IMR-90 (cell line): ENCODE measurements around the gene CHST3. TPM values are rescaled to one million over a fixed set of nuclear protein-coding genes. Genes with fewer than 3 reads are reported as not detected.
A peak's percentile ranks its signal among the peaks of the same experiment; 100 is the strongest.

Experiments
- ATAC-seq: fragments of 200-7000 bp; cut with Tn5 transposase; 2 replicates; pipeline ENCODE4 v1.9.1; 2020; ENCODE audit warnings: low read depth, mild to moderate bottlenecking, moderate library complexity
- BruUV-seq: library from RNA; stranded (reverse); fragments of 400-500 nt; replicated peaks from 2 replicates; lab custom pipeline; 2021; lab: Mats Ljungman, UMichigan
- CTCF ChIA-PET: fragments of 300-600 bp; formaldehyde crosslinking; extraction: SDS; loops from one replicate; lab custom pipeline; 2021; ENCODE audit warnings: antibody characterized with exemption; lab: Yijun Ruan, JAX
- POLR2A ChIA-PET: fragments of 300-600 bp; sonication (Branson Sonifier 250); formaldehyde crosslinking; loops from one replicate; lab custom pipeline; 2022; ENCODE audit warnings: antibody characterized with exemption; ENCODE audit not compliant: unreplicated experiment; lab: Charles Lee
- DNase-seq: peaks from one replicate; pipeline ENCODE4 v3.0.0; 2013
- H2AFZ ChIP-seq: replicated peaks from 2 replicates; pipeline ENCODE3; 2013; ENCODE audit warnings: low read length, mild to moderate bottlenecking; ENCODE audit not compliant: poor library complexity
- H2AK5ac ChIP-seq: 2 replicates; pipeline ENCODE4 v1.6.1; 2013; ENCODE audit warnings: low read depth, low read length, inconsistent platforms
- H2AK9ac ChIP-seq: replicated peaks from 2 replicates; pipeline ENCODE3; 2013; ENCODE audit warnings: mild to moderate bottlenecking, low read depth, low read length, moderate library complexity; ENCODE audit not compliant: poor library complexity
- H2BK120ac ChIP-seq: 2 replicates; pipeline ENCODE4 v1.6.1; 2013; ENCODE audit warnings: low read depth, low read length, inconsistent platforms
- H2BK15ac ChIP-seq: 3 replicates; pipeline ENCODE4 v1.6.1; 2013; ENCODE audit warnings: low read depth, low read length, inconsistent platforms
- H2BK20ac ChIP-seq: 2 replicates; pipeline ENCODE4 v1.6.1; 2013; ENCODE audit warnings: low read depth, mild to moderate bottlenecking, inconsistent platforms, low read length, moderate library complexity
- H2BK5ac ChIP-seq: 2 replicates; pipeline ENCODE4 v1.6.1; 2013; ENCODE audit warnings: mild to moderate bottlenecking, low read depth, low read length, inconsistent platforms; ENCODE audit not compliant: poor library complexity, severe bottlenecking
- H3K14ac ChIP-seq: replicated peaks from 2 replicates; pipeline ENCODE4 v1.6.1; 2013; ENCODE audit warnings: low read depth, low read length, inconsistent platforms
- H3K18ac ChIP-seq: 2 replicates; pipeline ENCODE4 v1.6.1; 2013; ENCODE audit warnings: low read depth, low read length, control low read depth
- H3K23ac ChIP-seq: 2 replicates; pipeline ENCODE4 v1.6.1; 2013; ENCODE audit warnings: low read depth, low read length, inconsistent platforms
- H3K27ac ChIP-seq: 2 replicates; pipeline ENCODE4 v1.5.1; 2013; ENCODE audit warnings: mild to moderate bottlenecking, control low read depth, low read length; ENCODE audit not compliant: insufficient read depth
- H3K27me3 ChIP-seq: 2 replicates; pipeline ENCODE4 v1.6.1; 2013; ENCODE audit warnings: low read length; ENCODE audit not compliant: control insufficient read depth, insufficient read depth
- H3K36me3 ChIP-seq: 2 replicates; pipeline ENCODE4 v1.6.1; 2013; ENCODE audit warnings: low read length, mixed read lengths; ENCODE audit not compliant: control insufficient read depth, insufficient read depth
- H3K4ac ChIP-seq: 2 replicates; pipeline ENCODE4 v1.6.1; 2013; ENCODE audit warnings: low read depth, low read length, inconsistent platforms
- H3K4me1 ChIP-seq: 2 replicates; pipeline ENCODE4 v1.6.1; 2013; ENCODE audit warnings: low read length, mixed read lengths; ENCODE audit not compliant: control insufficient read depth, insufficient read depth
- H3K4me2 ChIP-seq: 2 replicates; pipeline ENCODE4 v1.6.1; 2013; ENCODE audit warnings: low read depth, mild to moderate bottlenecking, control low read depth, low read length, moderate library complexity
- H3K4me3 ChIP-seq: 2 replicates; pipeline ENCODE4 v1.5.1; 2013; ENCODE audit warnings: low read depth, mild to moderate bottlenecking, control low read depth, low read length, moderate library complexity; ENCODE audit not compliant: insufficient read depth
- H3K56ac ChIP-seq: 2 replicates; pipeline ENCODE4 v1.6.1; 2013; ENCODE audit warnings: low read length, inconsistent platforms; ENCODE audit not compliant: insufficient read depth; ENCODE audit errors: extremely low read depth
- H3K79me1 ChIP-seq, 2 experiments: 2 replicates each; pipeline ENCODE4 v1.6.1; 2013; ENCODE audit warnings: low read length in 2 of 2, inconsistent platforms in 1 of 2, low read depth in 1 of 2
- H3K9ac ChIP-seq: 2 replicates; pipeline ENCODE4 v1.6.1; 2013; ENCODE audit warnings: low read depth, low read length, control low read depth
- H3K9me1 ChIP-seq: 2 replicates; pipeline ENCODE4 v1.6.1; 2013; ENCODE audit warnings: low read length, inconsistent platforms; ENCODE audit not compliant: insufficient read depth
- H3K9me3 ChIP-seq: 2 replicates; pipeline ENCODE4 v1.6.1; 2013; ENCODE audit warnings: low read length; ENCODE audit not compliant: control insufficient read depth, insufficient read depth
- H4K20me1 ChIP-seq: 2 replicates; pipeline ENCODE4 v1.6.1; 2013; ENCODE audit warnings: low read length, inconsistent platforms; ENCODE audit not compliant: insufficient read depth
- H4K5ac ChIP-seq: 2 replicates; pipeline ENCODE4 v1.6.1; 2013; ENCODE audit warnings: mild to moderate bottlenecking, low read depth, low read length, control low read depth
- H4K8ac ChIP-seq, 2 experiments: 2 replicates each; pipeline ENCODE4 v1.6.1; 2013; ENCODE audit warnings: low read depth in 2 of 2, low read length in 2 of 2, control low read depth in 1 of 2, inconsistent platforms in 1 of 2
- H4K91ac ChIP-seq: 2 replicates; pipeline ENCODE4 v1.6.1; 2013; ENCODE audit warnings: low read depth, low read length, inconsistent platforms; ENCODE audit not compliant: insufficient read depth
- BHLHE40 ChIP-seq: fragments of 150-350 bp; IDR thresholded peaks from 2 replicates; pipeline ENCODE4 v1.6.1; 2016; ENCODE audit warnings: mild to moderate bottlenecking, low read depth, low read length
- CHD1 ChIP-seq: IDR thresholded peaks from 2 replicates; pipeline ENCODE4 v1.6.1; 2012; ENCODE audit warnings: low read depth, low read length, improper control_type of control experiment
- FOS ChIP-seq: fragments of 150-350 bp; IDR thresholded peaks from 2 replicates; pipeline ENCODE4 v1.6.1; 2016; ENCODE audit warnings: low read depth, low read length
- MAFK ChIP-seq: IDR thresholded peaks from 2 replicates; pipeline ENCODE4 v1.6.1; 2012; ENCODE audit warnings: low read depth, low read length, improper control_type of control experiment
- MAZ ChIP-seq: IDR thresholded peaks from 2 replicates; pipeline ENCODE4 v1.6.1; 2012; ENCODE audit warnings: low read depth, mild to moderate bottlenecking, low read length, improper control_type of control experiment, moderate library complexity, borderline replicate concordance
- MXI1 ChIP-seq: IDR thresholded peaks from 2 replicates; pipeline ENCODE4 v1.6.1; 2012; ENCODE audit warnings: low read depth, mild to moderate bottlenecking, low read length, moderate library complexity, borderline replicate concordance
- POLR2A ChIP-seq: IDR thresholded peaks from 2 replicates; pipeline ENCODE4 v1.6.1; 2012; ENCODE audit warnings: mild to moderate bottlenecking, low read depth, low read length
- RAD21 ChIP-seq: IDR thresholded peaks from 2 replicates; pipeline ENCODE4 v1.6.1; 2012; ENCODE audit warnings: low read length, improper control_type of control experiment
- RCOR1 ChIP-seq: IDR thresholded peaks from 2 replicates; pipeline ENCODE4 v1.6.1; 2012; ENCODE audit warnings: mild to moderate bottlenecking, low read length, improper control_type of control experiment; ENCODE audit not compliant: insufficient replicate concordance
- RFX5 ChIP-seq: IDR thresholded peaks from 2 replicates; pipeline ENCODE4 v1.8.0; 2012; ENCODE audit warnings: low read depth, mild to moderate bottlenecking, low read length, moderate library complexity
- SMC3 ChIP-seq: fragments of 150-350 bp; IDR thresholded peaks from 2 replicates; pipeline ENCODE4 v1.6.1; 2016; ENCODE audit warnings: low read depth, mild to moderate bottlenecking, antibody characterized with exemption, low read length, moderate library complexity
- USF2 ChIP-seq: fragments of 150-350 bp; IDR thresholded peaks from 2 replicates; pipeline ENCODE4 v1.6.1; 2017; ENCODE audit warnings: mild to moderate bottlenecking, antibody characterized with exemption, low read length, low read depth
- WGBS, 2 experiments: methylation state at CpG; one replicate each; pipeline versions ENCODE4 v1.1.5 to v1.1.7; 2013; ENCODE audit warnings: missing lambda C conversion rate in 2 of 2; ENCODE audit not compliant: insufficient read length in 1 of 2; ENCODE audit errors: extremely low coverage in 2 of 2; 5-methylcytosine and 5-hydroxymethylcytosine counted together
- dilution Hi-C: fragments of 300-500 bp; cut with HindIII; formaldehyde crosslinking; loops from one replicate; pipeline ENCODE4 v1.14.3; 2018; ENCODE audit warnings: low sequenced_read_pairs; ENCODE audit not compliant: unreplicated experiment
- in situ Hi-C: fragments of 300-500 bp; cut with MboI; formaldehyde crosslinking; loops from 3 replicates; pipeline ENCODE4 v1.14.3; 2019; ENCODE audit warnings: low sequenced_read_pairs, inconsistent platforms, mixed read lengths
- intact Hi-C: fragments of 100-400 bp; cut with micrococcal nuclease; formaldehyde crosslinking; loops from 2 replicates; pipeline ENCODE4 v1.10.0; 2022
- polyA plus RNA-seq, 3 experiments: library from polyadenylated mRNA; depleted of rRNA; stranded (reverse); fragments of >200 nt; gene quantifications; 2 replicates each; pipeline ENCODE4 v1.2.3, GENCODE V29; 2012; ENCODE audit warnings: low replicate concordance in 1 of 3
- total RNA-seq: library from RNA; depleted of rRNA; stranded (reverse); fragments of >200 nt; gene quantifications from 2 replicates; pipeline ENCODE4 v1.2.3, GENCODE V29; 2012

CHST3 gene
- total and polyA plus RNA-seq, 2 of the 4 experiments (the other 2 are of a cell fraction), result 8.6 to 9.0 TPM

DNA sequence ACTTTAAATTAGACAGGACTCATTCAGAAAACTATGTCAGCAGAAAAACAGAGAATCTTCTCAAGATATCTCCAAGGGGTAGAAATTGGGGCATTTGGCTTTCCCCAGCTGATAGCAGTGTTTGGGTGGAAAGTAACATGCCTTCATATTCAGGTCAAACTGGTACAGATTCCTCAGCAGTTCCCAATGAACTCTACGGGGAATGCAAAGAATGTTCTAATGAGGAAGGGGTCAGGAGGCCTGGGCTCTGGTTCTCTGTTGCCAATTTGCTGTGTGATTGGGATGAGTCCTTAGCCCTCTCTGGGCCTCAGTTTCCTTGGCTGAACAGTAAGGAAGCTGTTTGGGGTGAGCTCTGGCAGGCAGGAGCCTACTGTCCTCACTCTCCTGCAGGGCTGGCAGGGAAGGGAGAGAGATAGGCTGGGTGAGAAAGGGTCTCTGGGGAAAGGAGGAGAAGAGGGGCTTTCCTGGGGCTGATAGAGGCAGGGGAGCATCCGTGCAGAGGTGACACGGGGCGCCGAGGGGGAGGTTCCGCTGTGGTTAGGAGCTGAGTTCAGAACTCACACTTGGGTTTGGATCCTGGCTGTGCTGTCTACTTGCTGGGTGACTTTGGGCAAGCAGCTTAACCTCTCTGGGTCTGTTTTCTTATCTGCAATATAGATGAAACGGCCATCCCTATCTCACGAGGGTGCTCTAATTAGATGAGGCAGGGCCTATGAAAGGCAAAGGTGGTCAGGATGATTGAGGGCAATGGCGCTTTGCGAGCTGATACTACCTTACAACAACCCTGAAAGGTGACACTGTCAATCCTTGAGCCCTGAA, 79.0 kb downstream of the CHST3 start (continued):
- TF ChIP-seq FOS, result no peak

- POLR2A ChIA-PET, result interaction anchor here (1.0 kb wide), 1 partner anchor 148 kb away, joined by 3 read pairs; no protein-coding TSS in a partner anchor
- peak; percentile 21; the same call in 1 of the 2 replicates for ATAC-seq
- dilution Hi-C loops, result no loop called here
- TF ChIP-seq USF2 (no peak), RFX5 (no peak), CHD1 (no peak), POLR2A (no peak), MAFK (no peak), SMC3 (peak; percentile 23; the same call in 1 of the 2 replicates), RAD21 (peak; percentile 43), MAZ (no peak), BHLHE40 (no peak), FOS (no peak), MXI1 (no peak), RCOR1 (no peak)
Observed at GRCh38 chr10:72044417-72045041, 80.3 kb downstream of the CHST3 start.

More at GRCh38 chr10:72044417-72045041, 80.3 kb downstream of the CHST3 start:
- H3K9me3 ChIP-seq, result peaks cover 2% of the 10 kb centered on the region
- no peak overlapping the region for H3K4ac ChIP-seq
- H3K4me3 ChIP-seq, result no peak overlapping the region
- no peak overlapping the region for H3K14ac ChIP-seq
- DNase-seq, result peak; percentile 28
- H3K56ac ChIP-seq, result no peak overlapping the region
- 71% methylated on average over 6 of the region's 17 CpGs; no CpG with 5 or more reads in 1 of the 2 experiments for WGBS, 2 experiments
- H3K4me2 ChIP-seq, result no peak overlapping the region
- peaks cover 4% of the 10 kb centered on the region; the same call in 1 of the 2 replicates for H3K4me1 ChIP-seq
- CTCF ChIA-PET, result interaction anchor here (0.7 kb wide), 1 partner anchor 132 kb away, joined by 3 read pairs; no protein-coding TSS in a partner anchor
- H2BK5ac ChIP-seq, result no peak overlapping the region
- in situ Hi-C loops, result loop anchor here (5.0 kb wide), 2 partner anchors 87 to 142 kb away; no protein-coding TSS in a partner anchor
- H2BK15ac ChIP-seq, result no peak overlapping the region
- no peak overlapping the region for H3K27ac ChIP-seq
- H2AK5ac ChIP-seq, result no peak overlapping the region
- intact Hi-C loops, result loop anchor here (10.0 kb wide), 1 partner anchor 730 kb away; the partner anchor contains the start of gene SLC29A3
- H3K36me3 ChIP-seq, result no peaks in the 10 kb centered on the region
- H2BK20ac ChIP-seq, result no peak overlapping the region
- no peak overlapping the region for H2AK9ac ChIP-seq
- no peak overlapping the region for H3K23ac ChIP-seq
- peak overlapping the region in 1 of 2 experiments; percentile 27; a peak in 1 of 4 replicates for H4K8ac ChIP-seq
- no peaks in the 10 kb centered on the region; the same call in 1 of the 2 replicates for H3K27me3 ChIP-seq
- H2AFZ ChIP-seq, result peak overlapping the region; percentile 70
- no peak overlapping the region for H4K91ac ChIP-seq
- H4K20me1 ChIP-seq, result no peaks in the 10 kb centered on the region
- H4K5ac ChIP-seq, result no peak overlapping the region; the same call in 1 of the 2 replicates
- H3K9me1 ChIP-seq, result no peaks in the 10 kb centered on the region
- no peak overlapping the region for H3K18ac ChIP-seq
- H3K9ac ChIP-seq, result no peak overlapping the region
- H2BK120ac ChIP-seq, result no peak overlapping the region
- no peaks in the 10 kb centered on the region for H3K79me1 ChIP-seq
- no TSS peak for BruUV-seq
